GM19372 (cell line): ENCODE data around the gene GRAMD1B.

Experiments used
- ATAC-seq: cut with Tn5 transposase; IDR thresholded peaks from one replicate; pipeline ENCODE4 v1.9.1; 2021; ENCODE audit warnings: mild to moderate bottlenecking, low read depth, moderate library complexity; ENCODE audit not compliant: unreplicated experiment

Gene GRAMD1B

GRCh38 chr11:123580557-123581275 lies 150.6 kb downstream of the GRAMD1B start:
- ATAC-seq: peak; percentile 87

GRCh38 chr11:123581651-123582399 lies 151.8 kb downstream of the GRAMD1B start:
- no peak for ATAC-seq

GRCh38 chr11:123582992-123583504 lies 153.0 kb downstream of the GRAMD1B start:
- ATAC-seq: no peak

GRCh38 chr11:123584186-123584585 lies 154.1 kb downstream of the GRAMD1B start:
- no peak for ATAC-seq

- ATAC-seq: no peak
Observed at GRCh38 chr11:123584737-123585136, 154.7 kb downstream of the GRAMD1B start.

- ATAC-seq: no peak
Observed at GRCh38 chr11:123585206-123585605, 155.1 kb downstream of the GRAMD1B start.

GRCh38 chr11:123585706-123586105 lies 155.6 kb downstream of the GRAMD1B start:
- ATAC-seq: no peak

- no peak for ATAC-seq
Observed at GRCh38 chr11:123586568-123586967, 156.5 kb downstream of the GRAMD1B start.

GRCh38 chr11:123587044-123587443 lies 157.0 kb downstream of the GRAMD1B start:
- no peak for ATAC-seq

GRCh38 chr11:123587559-123587958 lies 157.5 kb downstream of the GRAMD1B start:
- no peak for ATAC-seq

GRCh38 chr11:123588117-123588863 lies 158.2 kb downstream of the GRAMD1B start:
- ATAC-seq: no peak

GRCh38 chr11:123588864-123589262 lies 158.8 kb downstream of the GRAMD1B start:
- ATAC-seq: no peak

GRCh38 chr11:123590296-123590912 lies 160.3 kb downstream of the GRAMD1B start:
- ATAC-seq: no peak

- ATAC-seq: no peak
Observed at GRCh38 chr11:123593570-123593969, 163.5 kb downstream of the GRAMD1B start.

GRCh38 chr11:123594188-123594901 lies 164.3 kb downstream of the GRAMD1B start:
- no peak for ATAC-seq

GRCh38 chr11:123594921-123595320 lies 164.9 kb downstream of the GRAMD1B start:
- no peak for ATAC-seq

GRCh38 chr11:123597859-123598258 lies 167.8 kb downstream of the GRAMD1B start:
- ATAC-seq: no peak

GRCh38 chr11:123601136-123601535 lies 171.1 kb downstream of the GRAMD1B start:
- no peak for ATAC-seq

- ATAC-seq: no peak
Observed at GRCh38 chr11:123601743-123602142, 171.7 kb downstream of the GRAMD1B start.

- ATAC-seq: no peak
Observed at GRCh38 chr11:123603666-123604065, 173.6 kb downstream of the GRAMD1B start.
